T-helper 1 cell treated with Interleukin-12 subunit alpha and Interleukin-12 subunit beta and Interleukin-4 antibody, amounts not matched to agents 30 ng/mL and 1 ng/mL, for 36 hours (primary cell): Measurements from ENCODE around the gene SLC25A21. TPM values are rescaled to one million over a fixed set of nuclear protein-coding genes. Genes with fewer than 3 reads are reported as not detected.

Source experiments
- intact Hi-C: fragments of 100-400 bp; cut with micrococcal nuclease; formaldehyde crosslinking; loops from one replicate; pipeline ENCODE4 v1.15.1; 2024
- total RNA-seq: library from RNA; stranded (reverse); gene quantifications from 2 replicates; pipeline ENCODE4 v1.2.3, GENCODE V29; 2022

Gene SLC25A21
- total RNA-seq, 1 donor from 2014 or later, result not detected

DNA sequence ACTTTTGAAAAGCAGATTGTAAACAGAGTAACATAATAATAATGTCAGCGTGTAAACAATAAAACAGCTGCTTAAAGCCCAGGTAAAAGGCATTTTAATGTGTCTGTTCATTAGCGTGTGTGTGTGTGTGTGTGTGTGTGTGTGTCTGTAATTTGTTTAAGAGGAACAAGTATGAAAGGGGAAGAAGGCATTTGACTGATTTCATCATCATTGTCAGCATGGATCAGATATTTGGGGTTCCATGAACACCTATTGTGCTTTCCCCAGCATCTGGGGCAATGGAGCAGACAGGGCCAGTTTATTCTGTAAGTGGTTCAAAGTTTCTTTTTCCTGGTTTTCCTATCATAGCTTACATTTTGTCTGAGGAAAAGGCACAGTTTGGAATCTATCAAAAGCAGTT, 28.9 kb downstream of the SLC25A21 start:
- intact Hi-C loops, result no loop called here

DNA sequence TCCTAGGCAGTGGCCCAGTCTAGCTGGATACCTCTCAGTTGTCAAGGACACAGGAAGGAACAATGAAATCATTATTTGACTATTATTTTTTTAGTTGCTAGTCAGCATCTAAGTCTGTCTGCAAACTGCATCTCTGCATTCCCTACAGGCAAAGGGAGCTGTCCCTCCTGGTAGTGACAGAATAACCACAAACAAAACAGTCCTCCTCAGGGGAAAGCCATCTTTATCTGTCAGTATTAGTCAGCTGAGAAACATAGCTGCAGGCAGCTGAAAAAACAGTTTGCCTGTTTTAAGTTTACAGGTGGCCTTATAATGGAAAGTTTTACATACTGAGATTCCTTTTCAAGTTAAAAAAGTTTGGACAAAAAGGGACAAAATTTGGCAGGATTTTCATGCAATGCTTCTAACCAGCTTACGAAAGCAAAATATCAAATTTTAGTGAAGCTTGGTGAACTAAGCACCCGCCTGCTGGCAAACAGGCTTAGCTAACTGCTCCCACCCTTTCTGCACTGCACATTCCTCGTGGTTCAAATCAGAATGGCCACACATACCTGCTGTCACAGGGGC, 29.5 kb downstream of the SLC25A21 start:
- intact Hi-C loops, result no loop called here

DNA sequence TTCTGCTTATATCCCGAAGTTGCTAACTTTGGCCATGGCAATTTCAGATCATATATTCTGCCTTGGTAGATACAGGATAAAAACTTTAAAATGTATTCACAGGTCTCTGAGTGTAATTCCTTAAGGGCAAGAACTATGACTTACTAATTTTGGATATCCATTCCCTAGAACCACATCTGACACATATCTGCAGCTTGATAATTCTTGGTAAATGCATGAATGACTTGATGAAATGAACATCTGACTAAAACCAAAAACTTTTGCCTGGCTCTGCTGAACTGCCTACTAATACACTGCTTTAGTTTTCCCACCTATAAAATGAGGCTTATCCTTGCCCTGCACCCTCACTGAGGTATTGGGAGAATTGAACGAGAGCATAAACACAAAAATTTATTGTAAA, 32.2 kb downstream of the SLC25A21 start:
- intact Hi-C loops, result no loop called here

DNA sequence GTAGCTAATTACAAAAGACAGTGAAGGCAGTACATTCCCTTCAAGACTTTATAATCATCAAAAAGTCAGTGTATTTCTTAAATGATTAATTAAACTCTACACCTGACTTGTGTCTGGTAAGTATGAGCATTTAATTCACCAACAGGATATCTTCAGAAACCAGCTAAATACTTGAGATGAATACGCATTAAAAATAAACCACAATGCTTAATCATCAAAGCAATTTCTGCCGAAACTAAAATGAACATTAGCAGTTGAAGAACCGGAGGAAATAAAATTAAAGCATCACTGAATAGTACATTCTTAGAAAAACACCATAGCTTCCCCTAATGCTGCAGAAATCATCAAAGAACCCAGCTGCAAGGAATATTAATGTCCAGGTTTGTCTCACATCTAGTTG, 32.7 kb downstream of the SLC25A21 start:
- intact Hi-C loops, result no loop called here

DNA sequence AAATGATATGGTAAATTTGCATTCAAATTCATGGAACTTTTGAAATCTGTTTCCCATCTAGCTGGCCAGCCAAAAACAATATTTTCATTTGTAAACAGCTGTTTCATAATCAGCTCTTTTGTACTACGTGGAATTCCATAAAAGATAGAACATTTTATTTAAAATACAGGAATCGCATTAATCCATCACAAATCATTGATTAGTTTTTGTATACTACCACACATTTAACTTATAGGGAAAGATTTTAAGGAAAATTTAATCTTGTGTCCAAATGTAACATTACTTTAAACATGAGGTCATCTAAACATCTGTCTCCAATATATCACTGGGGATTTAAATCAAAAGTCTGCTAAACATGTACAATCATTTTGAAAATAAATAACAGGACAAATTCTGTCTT, 33.5 kb downstream of the SLC25A21 start:
- intact Hi-C loops, result no loop called here

DNA sequence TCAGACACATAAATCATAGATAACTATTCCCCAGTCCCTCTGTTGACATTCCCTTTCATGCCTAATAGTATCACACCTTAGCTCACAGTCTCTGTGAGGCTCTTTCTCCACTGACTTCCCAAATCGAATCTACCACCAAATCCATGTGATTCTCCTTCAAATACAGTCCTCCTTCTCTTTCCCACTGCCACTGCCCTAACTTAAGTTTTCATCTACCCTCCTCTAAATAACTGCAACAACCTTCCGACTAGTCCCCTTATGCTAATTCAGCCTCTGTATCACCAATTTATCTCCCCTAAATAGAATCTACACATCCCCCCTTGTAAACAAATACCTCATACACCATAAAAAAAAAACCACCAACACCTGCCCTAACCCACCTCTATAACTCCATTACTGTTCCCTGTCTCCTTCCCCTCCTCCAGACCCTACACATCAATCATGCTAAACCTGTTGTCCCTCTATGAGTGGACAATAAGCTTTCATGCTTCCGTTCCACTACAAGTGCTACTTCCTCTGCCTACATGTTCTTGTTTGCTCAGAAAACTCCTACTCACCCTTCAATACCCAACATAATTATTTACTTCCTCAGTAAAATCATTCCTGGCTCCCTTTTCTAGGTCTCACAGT, 39.0 kb downstream of the SLC25A21 start:
- intact Hi-C loops, result loop anchor here (5.0 kb wide), 1 partner anchor 1156 kb away; no protein-coding TSS in a partner anchor

DNA sequence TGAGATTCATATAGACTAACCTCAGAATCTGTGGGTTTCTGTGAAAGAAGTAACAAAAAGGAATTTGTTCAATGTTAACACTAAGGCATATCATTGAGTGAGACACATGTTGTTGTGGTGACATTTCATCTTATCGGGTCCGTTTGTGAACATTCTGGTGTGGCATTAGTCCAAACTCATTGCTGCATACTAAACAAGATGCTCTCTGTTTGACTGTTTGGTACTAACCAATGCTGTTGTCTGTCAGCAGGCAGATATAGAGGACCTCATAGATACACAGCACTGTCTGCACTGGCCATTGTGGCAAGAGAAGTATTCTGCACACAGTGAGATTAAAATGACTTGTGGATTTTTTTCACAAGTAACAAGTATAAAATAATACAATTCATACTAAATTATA, 41.2 kb downstream of the SLC25A21 start:
- intact Hi-C loops, result loop anchor here (5.0 kb wide), 1 partner anchor 1154 kb away; no protein-coding TSS in a partner anchor

DNA sequence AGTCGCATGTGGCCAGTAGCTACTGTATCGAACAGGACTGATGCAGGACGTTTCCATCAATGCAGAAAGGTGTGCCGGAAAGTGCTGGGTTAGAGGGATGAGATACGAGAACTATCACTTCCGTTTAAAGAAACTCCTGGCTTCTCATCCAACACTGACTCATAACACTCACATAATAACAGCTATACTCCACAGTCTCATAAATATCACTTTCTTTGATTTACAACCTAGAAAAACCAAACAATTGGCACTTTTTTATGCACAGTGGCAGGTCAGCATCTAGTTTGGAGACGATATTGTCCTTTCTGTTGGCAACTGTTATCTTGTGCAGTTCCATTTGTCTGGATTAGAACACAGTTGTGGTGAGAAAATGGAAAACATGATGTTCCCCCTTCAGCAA, 43.4 kb downstream of the SLC25A21 start:
- intact Hi-C loops, result no loop called here

DNA sequence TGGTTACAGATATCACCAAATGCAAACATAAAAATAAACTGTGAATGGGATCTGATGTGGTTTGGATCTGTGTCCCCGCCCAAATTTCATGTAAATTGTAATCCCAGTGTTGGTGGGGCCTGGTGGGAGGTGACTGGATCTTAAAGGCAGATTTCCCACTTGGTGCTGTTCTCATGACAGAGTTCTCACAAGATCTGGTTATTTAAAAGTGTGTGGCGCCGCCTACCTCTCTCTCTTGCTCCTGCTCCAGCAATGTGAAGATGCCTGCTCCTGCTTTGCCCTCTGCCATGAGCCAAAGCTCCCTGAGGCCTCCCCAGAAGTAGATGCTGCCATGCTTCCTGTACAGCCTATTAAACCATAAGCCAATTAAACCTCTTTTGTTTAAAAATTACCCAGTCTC, 47.8 kb downstream of the SLC25A21 start:
- intact Hi-C loops, result no loop called here

DNA sequence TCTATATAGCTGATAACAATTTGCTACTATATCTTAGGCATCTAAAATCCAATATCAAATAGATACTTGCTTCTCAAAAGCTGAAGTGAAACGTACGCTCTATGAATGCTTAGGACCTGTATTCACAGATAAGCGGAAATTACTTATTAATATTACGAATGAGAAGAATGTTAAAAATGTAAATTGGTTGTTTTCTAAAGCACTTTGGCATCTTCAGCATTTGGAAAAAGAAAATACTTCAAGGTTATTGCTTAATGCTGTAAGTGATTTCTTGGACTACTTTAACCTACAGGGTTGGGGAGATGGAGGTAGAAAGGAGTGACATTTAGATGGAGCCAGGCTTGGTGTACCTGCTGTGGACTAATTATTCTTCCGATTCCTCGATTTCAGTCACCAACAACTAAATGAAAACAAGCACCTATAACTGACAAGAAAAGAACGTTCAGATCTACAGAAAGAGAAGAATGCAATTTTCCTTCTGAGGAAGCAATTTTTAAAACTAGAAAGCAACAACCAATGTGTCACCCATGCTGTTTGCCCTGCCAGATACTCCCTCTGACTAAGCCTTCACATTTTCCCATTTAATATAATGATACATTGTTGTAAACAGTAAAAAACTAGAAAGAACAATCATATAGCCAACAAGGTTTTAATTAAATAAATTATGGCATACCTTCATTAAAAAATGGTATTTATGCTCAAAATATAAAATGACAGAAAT, 49.3 kb downstream of the SLC25A21 start:
- intact Hi-C loops, result no loop called here

DNA sequence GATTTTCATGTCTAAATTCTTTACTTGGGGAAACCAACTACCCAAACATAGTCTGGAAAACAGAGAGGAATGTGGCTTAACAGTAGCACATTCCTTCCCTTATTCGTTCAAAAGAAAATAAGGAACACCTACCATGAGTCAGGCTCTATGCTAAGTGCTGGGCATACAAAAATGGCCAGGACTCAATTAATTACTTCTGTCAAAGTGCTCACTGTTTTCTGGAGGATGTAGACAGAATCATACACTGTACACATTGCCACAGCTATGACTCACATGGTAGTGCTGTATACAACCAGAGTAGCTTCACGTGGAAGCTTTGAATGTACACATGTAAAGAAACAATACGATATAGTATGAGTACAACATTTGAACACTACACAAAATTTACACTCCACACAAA, 50.1 kb downstream of the SLC25A21 start:
- intact Hi-C loops, result no loop called here

DNA sequence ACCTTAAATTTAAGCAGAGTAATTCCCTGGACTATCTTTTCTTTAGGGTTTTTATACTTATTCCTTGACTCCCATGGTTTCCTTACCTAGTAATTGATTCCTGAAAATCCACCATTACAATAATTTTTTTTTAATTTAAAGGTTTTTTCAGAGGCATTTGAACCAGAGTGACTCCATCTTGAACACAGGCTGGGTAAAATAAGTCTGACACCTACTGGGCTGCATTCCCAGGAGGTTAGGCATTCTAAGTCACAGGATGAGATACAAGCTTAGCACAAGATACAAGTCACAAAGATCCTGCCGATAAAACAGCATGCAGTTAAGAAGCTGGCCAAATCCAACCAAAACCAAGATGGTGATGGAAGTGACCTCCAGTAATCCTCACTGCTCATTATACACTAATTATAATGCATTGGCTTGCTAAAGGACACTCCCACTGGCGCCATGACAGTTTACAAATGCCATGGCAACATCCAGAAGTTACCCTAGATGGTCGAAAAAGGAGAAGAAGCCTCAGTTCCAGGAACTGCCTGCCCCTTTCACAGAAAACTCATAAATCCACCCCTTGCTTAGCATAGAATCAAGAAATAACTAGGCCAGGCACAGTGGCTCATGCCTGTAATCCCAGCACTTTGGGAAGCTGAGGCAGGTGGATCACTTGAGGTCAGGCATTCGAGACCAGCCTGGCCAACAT, 53.6 kb downstream of the SLC25A21 start:
- intact Hi-C loops, result no loop called here

DNA sequence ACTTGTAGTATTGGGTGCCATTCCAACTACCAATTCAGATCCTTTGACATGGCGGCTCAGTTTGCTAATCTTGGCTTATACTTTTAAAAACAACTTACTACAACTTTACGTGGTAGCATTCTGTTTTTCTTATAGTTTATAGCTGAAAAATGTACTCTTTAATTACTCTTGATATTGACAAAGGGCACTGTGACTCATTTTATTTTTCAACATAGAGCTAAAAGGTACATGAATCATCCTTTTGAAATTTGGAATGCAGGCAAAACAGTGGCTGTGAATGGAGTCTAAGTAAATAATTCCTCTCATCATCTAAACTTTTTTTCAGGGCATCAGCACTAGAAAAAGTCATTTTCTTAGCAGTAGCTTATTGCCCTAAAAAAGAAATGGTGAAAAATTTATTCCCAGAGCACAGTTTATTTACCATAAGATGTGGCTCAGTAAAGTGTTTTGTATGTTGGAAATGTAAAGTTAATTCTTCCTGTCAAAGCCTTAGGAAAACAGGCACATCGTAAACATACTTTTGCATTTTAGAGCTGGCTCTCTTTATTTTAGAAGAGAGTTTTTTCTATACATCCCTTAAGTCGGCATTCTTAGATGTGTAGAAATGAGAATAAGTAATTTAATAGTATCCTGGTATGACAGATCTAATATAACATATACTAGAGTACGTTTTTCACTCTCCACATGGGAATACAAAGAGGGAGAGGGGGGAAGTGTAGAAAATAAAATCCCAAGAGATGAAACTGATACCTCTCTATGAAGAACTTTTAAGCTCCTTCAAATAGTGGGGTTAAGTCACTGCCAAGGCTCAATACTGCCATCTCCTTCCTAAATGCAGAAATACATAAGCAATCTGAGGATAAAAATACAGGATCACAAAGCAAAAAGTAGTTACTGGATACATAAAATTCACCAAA, 55.2 kb downstream of the SLC25A21 start:
- intact Hi-C loops, result no loop called here

DNA sequence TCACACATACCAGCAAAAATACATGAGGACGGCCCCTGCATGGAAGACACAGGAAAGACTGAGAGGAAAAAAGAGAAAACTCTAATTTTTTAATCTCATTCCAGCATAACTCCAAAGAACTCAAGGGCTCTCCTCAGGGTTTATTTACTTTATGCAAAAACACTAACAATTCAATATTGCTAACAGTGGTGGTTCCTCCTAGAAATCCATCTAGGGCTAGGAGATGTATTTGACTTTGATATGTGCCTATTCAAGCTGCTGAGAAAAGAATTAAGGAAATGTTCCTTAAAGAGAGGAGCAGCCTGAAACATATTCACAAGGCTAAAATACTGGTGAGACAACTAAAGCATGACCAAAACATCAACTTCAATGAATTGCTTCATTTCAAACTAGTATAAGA, 57.0 kb downstream of the SLC25A21 start:
- intact Hi-C loops, result no loop called here

DNA sequence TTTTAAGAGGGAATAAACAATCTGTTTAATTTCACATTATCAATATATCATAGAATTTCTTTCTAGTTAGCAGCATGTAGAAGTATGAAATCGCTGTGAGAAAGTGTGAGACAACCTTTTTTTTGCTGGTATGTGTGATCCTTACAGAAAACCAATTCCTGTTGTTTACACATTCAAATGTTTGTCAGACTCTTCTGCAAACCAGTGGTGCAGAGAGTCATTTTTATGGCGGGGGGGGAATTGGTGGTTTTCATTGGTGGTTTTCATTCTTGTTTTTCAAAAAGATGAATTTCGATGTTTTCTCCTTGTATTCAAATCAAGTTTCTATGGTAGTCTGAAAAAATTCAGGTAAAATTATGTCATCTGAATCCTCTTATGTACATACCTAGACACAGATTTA, 57.8 kb downstream of the SLC25A21 start:
- intact Hi-C loops, result no loop called here

DNA sequence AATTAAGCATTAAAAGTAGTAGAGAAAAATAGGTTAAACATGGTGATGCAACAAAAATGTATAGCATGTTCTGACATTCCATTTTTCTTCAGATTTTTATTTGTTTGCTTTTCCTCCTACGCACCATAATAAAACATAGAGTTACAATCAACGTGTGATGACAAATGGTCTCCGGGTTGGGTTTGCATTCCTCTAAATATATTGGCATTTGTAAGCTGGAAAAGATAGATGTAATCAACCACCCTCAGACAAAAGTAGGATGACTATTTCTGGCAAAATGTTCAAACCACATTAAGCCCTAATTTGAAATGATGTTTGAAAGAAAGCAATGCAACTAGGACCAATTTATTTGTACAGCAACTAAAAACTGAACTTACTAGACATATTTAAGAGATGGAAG, 58.4 kb downstream of the SLC25A21 start:
- intact Hi-C loops, result no loop called here

DNA sequence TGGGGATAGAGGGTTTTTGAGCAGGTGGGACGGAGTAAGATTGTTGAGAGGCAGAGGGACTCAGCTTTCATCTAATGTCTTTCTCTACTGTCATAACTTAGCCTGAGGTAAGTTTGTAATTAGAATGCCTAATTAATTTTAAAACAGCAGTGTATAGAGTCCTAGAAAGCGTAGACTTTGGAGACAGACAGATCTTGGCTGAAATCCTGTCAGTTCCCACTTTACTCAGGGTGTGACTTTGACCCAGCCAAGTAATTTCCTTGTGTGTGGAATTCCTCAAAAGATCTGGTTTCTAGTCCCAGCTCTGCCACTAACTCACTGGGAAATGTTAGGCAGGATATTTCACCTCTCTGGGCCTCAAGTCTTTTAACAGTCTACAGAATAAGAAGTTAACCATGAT, 74.3 kb downstream of the SLC25A21 start:
- intact Hi-C loops, result no loop called here

DNA sequence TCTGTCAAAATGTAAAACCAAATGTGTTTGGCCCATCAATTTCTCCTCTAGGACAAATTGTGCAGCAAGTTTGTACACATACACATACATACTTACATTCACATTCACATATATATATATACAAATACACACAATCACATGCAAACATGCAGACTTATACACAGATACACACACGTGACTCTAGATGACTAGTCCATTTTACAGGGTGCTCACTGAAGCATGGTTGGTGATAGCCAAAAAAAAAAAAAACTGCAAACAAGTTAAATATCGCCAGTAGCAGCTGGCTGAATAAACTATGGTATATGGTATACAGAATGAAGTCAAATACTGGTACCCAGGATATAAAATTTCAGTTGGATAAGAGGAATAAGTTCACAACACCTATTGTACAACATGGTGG, 77.9 kb downstream of the SLC25A21 start:
- intact Hi-C loops, result no loop called here

DNA sequence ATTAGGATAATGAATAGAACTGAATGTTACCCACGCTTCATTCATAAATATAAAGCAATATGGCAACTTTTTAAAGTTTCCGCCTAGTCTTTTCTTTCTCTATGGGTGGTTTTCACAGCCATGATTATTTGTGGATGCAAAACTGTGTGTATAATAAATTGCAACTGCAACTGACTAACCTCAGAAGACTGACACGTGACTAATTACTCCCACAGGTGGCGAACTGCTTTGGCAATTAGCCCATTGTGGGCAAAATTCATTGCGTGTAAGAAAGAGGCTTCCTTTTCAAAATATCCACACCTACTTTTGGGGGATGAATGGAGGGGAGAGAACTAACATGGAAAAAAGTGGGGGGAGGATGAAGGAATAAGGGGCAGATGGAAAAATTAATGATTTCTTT, 79.0 kb downstream of the SLC25A21 start:
- intact Hi-C loops, result no loop called here

DNA sequence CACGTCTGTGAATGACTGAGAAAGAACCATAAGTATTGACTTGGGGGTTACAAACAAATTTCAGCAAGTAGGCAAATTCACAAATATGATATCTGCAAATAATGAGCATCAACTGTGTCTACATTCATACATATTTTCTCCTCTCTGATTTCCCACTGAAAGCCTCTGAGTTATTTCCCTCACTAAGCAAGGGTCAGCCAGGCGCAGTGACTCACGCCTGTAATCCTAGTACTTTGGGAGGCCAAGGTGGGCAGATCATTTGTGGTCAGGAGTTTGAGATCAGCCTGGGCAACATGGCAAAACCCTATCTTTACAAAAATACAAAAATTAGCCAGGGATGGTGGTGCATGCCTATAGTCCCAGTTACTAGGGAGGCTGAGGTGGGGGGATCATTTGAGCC, 80.8 kb downstream of the SLC25A21 start:
- intact Hi-C loops, result no loop called here

DNA sequence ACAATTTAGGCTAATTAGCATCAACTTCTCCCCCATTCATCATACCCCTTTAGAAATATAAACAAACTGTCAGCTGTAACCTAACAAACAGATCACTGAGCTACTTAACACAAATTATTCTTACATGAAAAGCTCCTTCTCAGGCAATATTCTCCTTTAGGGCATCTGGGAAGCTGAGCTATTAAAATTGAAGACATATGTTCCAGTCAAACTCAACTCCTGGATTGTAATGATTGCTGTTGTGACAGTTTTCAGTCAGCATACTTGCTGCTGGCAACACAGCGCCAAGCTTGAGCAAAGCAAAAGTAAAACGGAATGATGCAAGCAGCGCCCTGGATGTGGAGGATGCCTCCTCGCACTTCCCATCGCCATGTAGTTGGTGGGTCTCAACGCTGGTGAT, 82.4 kb downstream of the SLC25A21 start:
- intact Hi-C loops, result no loop called here
